ENCODE data around the gene LILRB5. TPM values are rescaled to one million over a fixed set of nuclear protein-coding genes. Genes with fewer than 3 reads are reported as not detected.

Gene LILRB5
- polyA plus RNA-seq, 2 of the 4 experiments (the other 2 are of a cell fraction) = not detected

GRCh38 chr19:54207983-54208783 is 48.9 kb downstream of the LILRB5 start (continued):
- TF ChIP-seq EHF (CRISPR knock-in tag; IDR thresholded peaks at IDR 0.05) (peak; percentile 21; the same call in 1 of the 2 replicates), CEBPB (IDR thresholded peaks at IDR 0.05) (peak; percentile 8 to 66; a peak in 2 of 4 replicates), SREBF2 (IDR thresholded peaks at IDR 0.05) (no peak), NPAS2 (CRISPR knock-in tag; IDR thresholded peaks at IDR 0.05; ENCODE audit: borderline replicate concordance) (0 out of 2 replicates have a peak, but pooled peaks have one; percentile 7), SMC3 (IDR thresholded peaks at IDR 0.05) (no peak), GATA3 (IDR thresholded peaks at IDR 0.05; ENCODE audit: borderline replicate concordance) (no peak), FOSL2 (IDR thresholded peaks at IDR 0.05) (no peak), FOSL2 (CRISPR knock-in tag; IDR thresholded peaks at IDR 0.05) (no peak; the same call in 1 of the 2 replicates), POLR2A (IDR thresholded peaks at IDR 0.05; ENCODE audit: low read length) (no peak), TP53 (CRISPR knock-in tag; IDR thresholded peaks at IDR 0.05) (peak; percentile 95), ZC3H11A (IDR thresholded peaks at IDR 0.05) (no peak), CHD4 (IDR thresholded peaks at IDR 0.05; ENCODE audit: borderline replicate concordance) (no peak), MAFK (IDR thresholded peaks at IDR 0.05; ENCODE audit: partially characterized antibody) (no peak), JUN (IDR thresholded peaks at IDR 0.05) (peak; percentile 68 to 79; a peak in 4 of 5 replicates), CBX8 (IDR thresholded peaks at IDR 0.05) (no peak), POLR2AphosphoS2 (conservative IDR thresholded peaks at IDR 0.05; ENCODE audit: low read length) (peak; percentile 92; the same call in 1 of the 2 replicates), MAZ (IDR thresholded peaks at IDR 0.05; ENCODE audit: borderline replicate concordance, low read depth, low read length) (no peak), CBX2 (IDR thresholded peaks at IDR 0.05; ENCODE audit: borderline replicate concordance, low read depth) (no peak), MYC (IDR thresholded peaks at IDR 0.05; ENCODE audit: borderline replicate concordance, low read length) (no peak), NR3C1 (IDR thresholded peaks at IDR 0.05) (no peak), RNF2 (IDR thresholded peaks at IDR 0.05; ENCODE audit: borderline replicate concordance, low read depth) (no peak), JUNB (IDR thresholded peaks at IDR 0.05) (no peak), ZNF302 (CRISPR knock-in tag; IDR thresholded peaks at IDR 0.05) (0 out of 2 replicates have a peak, but pooled peaks have one; percentile 23), ZFP36 (IDR thresholded peaks at IDR 0.05; ENCODE audit: borderline replicate concordance, partially characterized antibody) (no peak), ZSCAN20 (CRISPR knock-in tag; IDR thresholded peaks at IDR 0.05) (no peak), ESRRA (IDR thresholded peaks at IDR 0.05; ENCODE audit: borderline replicate concordance, low read length) (no peak), RFX5 (IDR thresholded peaks at IDR 0.05) (no peak)
- TF ChIP-seq, protein P1, sequence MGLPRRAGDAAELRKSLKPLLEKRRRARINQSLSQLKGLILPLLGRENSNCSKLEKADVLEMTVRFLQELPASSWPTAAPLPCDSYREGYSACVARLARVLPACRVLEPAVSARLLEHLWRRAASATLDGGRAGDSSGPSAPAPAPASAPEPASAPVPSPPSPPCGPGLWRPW (IDR thresholded peaks at IDR 0.05) = no peak
- TF ChIP-seq, protein P2, sequence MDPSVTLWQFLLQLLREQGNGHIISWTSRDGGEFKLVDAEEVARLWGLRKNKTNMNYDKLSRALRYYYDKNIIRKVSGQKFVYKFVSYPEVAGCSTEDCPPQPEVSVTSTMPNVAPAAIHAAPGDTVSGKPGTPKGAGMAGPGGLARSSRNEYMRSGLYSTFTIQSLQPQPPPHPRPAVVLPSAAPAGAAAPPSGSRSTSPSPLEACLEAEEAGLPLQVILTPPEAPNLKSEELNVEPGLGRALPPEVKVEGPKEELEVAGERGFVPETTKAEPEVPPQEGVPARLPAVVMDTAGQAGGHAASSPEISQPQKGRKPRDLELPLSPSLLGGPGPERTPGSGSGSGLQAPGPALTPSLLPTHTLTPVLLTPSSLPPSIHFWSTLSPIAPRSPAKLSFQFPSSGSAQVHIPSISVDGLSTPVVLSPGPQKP (IDR thresholded peaks at IDR 0.05; ENCODE audit: low read depth, low read length) = no peak
- TF ChIP-seq, protein P3, sequence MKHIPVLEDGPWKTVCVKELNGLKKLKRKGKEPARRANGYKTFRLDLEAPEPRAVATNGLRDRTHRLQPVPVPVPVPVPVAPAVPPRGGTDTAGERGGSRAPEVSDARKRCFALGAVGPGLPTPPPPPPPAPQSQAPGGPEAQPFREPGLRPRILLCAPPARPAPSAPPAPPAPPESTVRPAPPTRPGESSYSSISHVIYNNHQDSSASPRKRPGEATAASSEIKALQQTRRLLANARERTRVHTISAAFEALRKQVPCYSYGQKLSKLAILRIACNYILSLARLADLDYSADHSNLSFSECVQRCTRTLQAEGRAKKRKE (CRISPR knock-in tag; IDR thresholded peaks at IDR 0.05; ENCODE audit: low read depth) = peak; percentile 78
